IMR-90 (cell line): ENCODE measurements around the gene PLXNA4. TPM values are rescaled to one million over a fixed set of nuclear protein-coding genes. Genes with fewer than 3 reads are reported as not detected.

Experiments used
- ATAC-seq: fragments of 200-7000 bp; cut with Tn5 transposase; 2 replicates; pipeline ENCODE4 v1.9.1; 2020; ENCODE audit warnings: low read depth, mild to moderate bottlenecking, moderate library complexity
- BruUV-seq: library from RNA; stranded (reverse); fragments of 400-500 nt; replicated peaks from 2 replicates; lab custom pipeline; 2021; lab: Mats Ljungman, UMichigan
- CTCF ChIA-PET: fragments of 300-600 bp; formaldehyde crosslinking; extraction: SDS; loops from one replicate; lab custom pipeline; 2021; ENCODE audit warnings: antibody characterized with exemption; lab: Yijun Ruan, JAX
- POLR2A ChIA-PET: fragments of 300-600 bp; sonication (Branson Sonifier 250); formaldehyde crosslinking; loops from one replicate; lab custom pipeline; 2022; ENCODE audit warnings: antibody characterized with exemption; ENCODE audit not compliant: unreplicated experiment; lab: Charles Lee
- DNase-seq: peaks from one replicate; pipeline ENCODE4 v3.0.0; 2013
- H2AFZ ChIP-seq: replicated peaks from 2 replicates; pipeline ENCODE3; 2013; ENCODE audit warnings: low read length, mild to moderate bottlenecking; ENCODE audit not compliant: poor library complexity
- H2AK5ac ChIP-seq: 2 replicates; pipeline ENCODE4 v1.6.1; 2013; ENCODE audit warnings: low read depth, low read length, inconsistent platforms
- H2AK9ac ChIP-seq: replicated peaks from 2 replicates; pipeline ENCODE3; 2013; ENCODE audit warnings: mild to moderate bottlenecking, low read depth, low read length, moderate library complexity; ENCODE audit not compliant: poor library complexity
- H2BK120ac ChIP-seq: 2 replicates; pipeline ENCODE4 v1.6.1; 2013; ENCODE audit warnings: low read depth, low read length, inconsistent platforms
- H2BK15ac ChIP-seq: 3 replicates; pipeline ENCODE4 v1.6.1; 2013; ENCODE audit warnings: low read depth, low read length, inconsistent platforms
- H2BK20ac ChIP-seq: 2 replicates; pipeline ENCODE4 v1.6.1; 2013; ENCODE audit warnings: low read depth, mild to moderate bottlenecking, inconsistent platforms, low read length, moderate library complexity
- H2BK5ac ChIP-seq: 2 replicates; pipeline ENCODE4 v1.6.1; 2013; ENCODE audit warnings: mild to moderate bottlenecking, low read depth, low read length, inconsistent platforms; ENCODE audit not compliant: poor library complexity, severe bottlenecking
- H3K14ac ChIP-seq: replicated peaks from 2 replicates; pipeline ENCODE4 v1.6.1; 2013; ENCODE audit warnings: low read depth, low read length, inconsistent platforms
- H3K18ac ChIP-seq: 2 replicates; pipeline ENCODE4 v1.6.1; 2013; ENCODE audit warnings: low read depth, low read length, control low read depth
- H3K23ac ChIP-seq: 2 replicates; pipeline ENCODE4 v1.6.1; 2013; ENCODE audit warnings: low read depth, low read length, inconsistent platforms
- H3K27ac ChIP-seq: 2 replicates; pipeline ENCODE4 v1.5.1; 2013; ENCODE audit warnings: mild to moderate bottlenecking, control low read depth, low read length; ENCODE audit not compliant: insufficient read depth
- H3K27me3 ChIP-seq: 2 replicates; pipeline ENCODE4 v1.6.1; 2013; ENCODE audit warnings: low read length; ENCODE audit not compliant: control insufficient read depth, insufficient read depth
- H3K36me3 ChIP-seq: 2 replicates; pipeline ENCODE4 v1.6.1; 2013; ENCODE audit warnings: low read length, mixed read lengths; ENCODE audit not compliant: control insufficient read depth, insufficient read depth
- H3K4ac ChIP-seq: 2 replicates; pipeline ENCODE4 v1.6.1; 2013; ENCODE audit warnings: low read depth, low read length, inconsistent platforms
- H3K4me1 ChIP-seq: 2 replicates; pipeline ENCODE4 v1.6.1; 2013; ENCODE audit warnings: low read length, mixed read lengths; ENCODE audit not compliant: control insufficient read depth, insufficient read depth
- H3K4me2 ChIP-seq: 2 replicates; pipeline ENCODE4 v1.6.1; 2013; ENCODE audit warnings: low read depth, mild to moderate bottlenecking, control low read depth, low read length, moderate library complexity
- H3K4me3 ChIP-seq: 2 replicates; pipeline ENCODE4 v1.5.1; 2013; ENCODE audit warnings: low read depth, mild to moderate bottlenecking, control low read depth, low read length, moderate library complexity; ENCODE audit not compliant: insufficient read depth
- H3K56ac ChIP-seq: 2 replicates; pipeline ENCODE4 v1.6.1; 2013; ENCODE audit warnings: low read length, inconsistent platforms; ENCODE audit not compliant: insufficient read depth; ENCODE audit errors: extremely low read depth
- H3K79me1 ChIP-seq, 2 experiments: 2 replicates each; pipeline ENCODE4 v1.6.1; 2013; ENCODE audit warnings: low read length in 2 of 2, inconsistent platforms in 1 of 2, low read depth in 1 of 2
- H3K9ac ChIP-seq: 2 replicates; pipeline ENCODE4 v1.6.1; 2013; ENCODE audit warnings: low read depth, low read length, control low read depth
- H3K9me1 ChIP-seq: 2 replicates; pipeline ENCODE4 v1.6.1; 2013; ENCODE audit warnings: low read length, inconsistent platforms; ENCODE audit not compliant: insufficient read depth
- H3K9me3 ChIP-seq: 2 replicates; pipeline ENCODE4 v1.6.1; 2013; ENCODE audit warnings: low read length; ENCODE audit not compliant: control insufficient read depth, insufficient read depth
- H4K20me1 ChIP-seq: 2 replicates; pipeline ENCODE4 v1.6.1; 2013; ENCODE audit warnings: low read length, inconsistent platforms; ENCODE audit not compliant: insufficient read depth
- H4K5ac ChIP-seq: 2 replicates; pipeline ENCODE4 v1.6.1; 2013; ENCODE audit warnings: mild to moderate bottlenecking, low read depth, low read length, control low read depth
- H4K8ac ChIP-seq, 2 experiments: 2 replicates each; pipeline ENCODE4 v1.6.1; 2013; ENCODE audit warnings: low read depth in 2 of 2, low read length in 2 of 2, control low read depth in 1 of 2, inconsistent platforms in 1 of 2
- H4K91ac ChIP-seq: 2 replicates; pipeline ENCODE4 v1.6.1; 2013; ENCODE audit warnings: low read depth, low read length, inconsistent platforms; ENCODE audit not compliant: insufficient read depth
- FOS ChIP-seq: fragments of 150-350 bp; IDR thresholded peaks from 2 replicates; pipeline ENCODE4 v1.6.1; 2016; ENCODE audit warnings: low read depth, low read length
- RFX5 ChIP-seq: IDR thresholded peaks from 2 replicates; pipeline ENCODE4 v1.8.0; 2012; ENCODE audit warnings: low read depth, mild to moderate bottlenecking, low read length, moderate library complexity
- WGBS, 2 experiments: methylation state at CpG; one replicate each; pipeline versions ENCODE4 v1.1.5 to v1.1.7; 2013; ENCODE audit warnings: missing lambda C conversion rate in 2 of 2; ENCODE audit not compliant: insufficient read length in 1 of 2; ENCODE audit errors: extremely low coverage in 2 of 2; 5-methylcytosine and 5-hydroxymethylcytosine counted together
- dilution Hi-C: fragments of 300-500 bp; cut with HindIII; formaldehyde crosslinking; loops from one replicate; pipeline ENCODE4 v1.14.3; 2018; ENCODE audit warnings: low sequenced_read_pairs; ENCODE audit not compliant: unreplicated experiment
- in situ Hi-C: fragments of 300-500 bp; cut with MboI; formaldehyde crosslinking; loops from 3 replicates; pipeline ENCODE4 v1.14.3; 2019; ENCODE audit warnings: low sequenced_read_pairs, inconsistent platforms, mixed read lengths
- intact Hi-C: fragments of 100-400 bp; cut with micrococcal nuclease; formaldehyde crosslinking; loops from 2 replicates; pipeline ENCODE4 v1.10.0; 2022
- polyA plus RNA-seq, 3 experiments: library from polyadenylated mRNA; depleted of rRNA; stranded (reverse); fragments of >200 nt; gene quantifications; 2 replicates each; pipeline ENCODE4 v1.2.3, GENCODE V29; 2012; ENCODE audit warnings: low replicate concordance in 1 of 3
- total RNA-seq: library from RNA; depleted of rRNA; stranded (reverse); fragments of >200 nt; gene quantifications from 2 replicates; pipeline ENCODE4 v1.2.3, GENCODE V29; 2012

The PLXNA4 gene
- total and polyA plus RNA-seq, 2 of the 4 experiments (the other 2 are of a cell fraction), result under 0.01 TPM

DNA sequence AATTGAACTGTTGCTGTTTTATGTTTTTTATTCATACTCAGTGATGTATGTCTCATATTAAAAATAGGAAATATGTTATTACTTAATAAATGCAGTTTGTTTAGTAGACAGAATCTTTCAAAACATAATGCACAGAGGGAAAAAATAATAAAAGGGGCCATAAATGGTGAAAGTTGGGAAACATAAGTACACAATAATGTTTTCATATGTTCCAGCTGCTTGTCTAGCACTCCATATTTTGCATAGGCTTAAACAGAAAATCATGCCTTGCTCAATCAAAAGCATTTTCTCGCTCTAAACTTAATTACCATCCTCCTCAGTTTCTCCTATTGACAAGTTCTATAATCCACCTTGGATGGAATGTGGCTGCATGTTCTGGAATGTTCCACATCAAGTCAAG is 333.2 kb downstream of the PLXNA4 start:
- Histone ChIP-seq H4K91ac (no peak overlapping the region), H3K23ac (no peak overlapping the region), H3K4me1 (no peaks in the 10 kb centered on the region), H4K8ac (no peak overlapping the region), H3K27me3 (no peaks in the 10 kb centered on the region), H2AK5ac (no peak overlapping the region), H3K14ac (no peak overlapping the region), H3K9ac (no peak overlapping the region), H3K18ac (no peak overlapping the region), H3K9me1 (no peaks in the 10 kb centered on the region), H3K79me1 (no peaks in the 10 kb centered on the region), H2BK15ac (no peak overlapping the region), H4K5ac (no peak overlapping the region), H2BK5ac (no peak overlapping the region), H2AFZ (no peak overlapping the region), H3K4me3 (no peak overlapping the region), H2BK120ac (no peak overlapping the region), H3K4me2 (no peak overlapping the region), H3K4ac (no peak overlapping the region), H2BK20ac (no peak overlapping the region), H3K9me3 (no peaks in the 10 kb centered on the region), H3K36me3 (no peaks in the 10 kb centered on the region), H2AK9ac (no peak overlapping the region), H3K27ac (no peak overlapping the region), H3K56ac (no peak overlapping the region), H4K20me1 (no peaks in the 10 kb centered on the region)
- in situ Hi-C loops (no loop called here), dilution Hi-C loops (no loop called here), intact Hi-C loops (no loop called here)
- CTCF ChIA-PET, result no interaction called here
- DNase-seq, result no peak
- POLR2A ChIA-PET, result no interaction called here
- no TSS peak for BruUV-seq
- ATAC-seq, result no peak
- WGBS, 2 experiments, result no CpG with 5 or more reads among the region's 1 CpG
- TF ChIP-seq RFX5 (no peak), FOS (no peak)
